K562 (cell line): ENCODE measurements around the gene SPECC1L.
"Not testable (repeated sequence)": the region's sequence is repeated elsewhere in the genome, so short reads cannot be mapped to it uniquely, and the experiment has no call there.

Experiments
- BRCA1 ChIP-seq, 2 experiments: fragments of 450-650 bp in 1 of 2; sonication (generic) in 1 of 2; formaldehyde crosslinking in 1 of 2; IDR thresholded peaks; 2 replicates each; pipeline versions ENCODE4 v1.5.0 to v1.6.1; 2017 to 2020; ENCODE audit warnings: mild to moderate bottlenecking in 1 of 2, missing genetic modification reagents in 1 of 2
- CHD2 ChIP-seq: IDR thresholded peaks from 2 replicates; pipeline ENCODE4 v1.6.1; 2011; ENCODE audit warnings: low read depth, low read length
- HIVEP1 ChIP-seq: fragments of 250-450 bp; sonication (Bioruptor Pico); IDR thresholded peaks from 2 replicates; pipeline ENCODE4 v1.4.0; 2020; ENCODE audit warnings: mild to moderate bottlenecking
- TAF1 ChIP-seq: IDR thresholded peaks from 2 replicates; pipeline ENCODE4 v1.6.1; 2011; ENCODE audit warnings: mild to moderate bottlenecking, low read length, moderate library complexity; ENCODE audit not compliant: insufficient read depth, control insufficient read depth, severe bottlenecking; ENCODE audit errors: extremely low read depth
- ZNF184 ChIP-seq: sonication (generic); formaldehyde crosslinking; IDR thresholded peaks from 2 replicates; pipeline ENCODE4 v1.5.0; 2020; ENCODE audit warnings: missing genetic modification reagents
- ZNF311 ChIP-seq: fragments of 250-450 bp; sonication (Bioruptor Pico); IDR thresholded peaks from 2 replicates; pipeline ENCODE4 v1.4.0; 2020; ENCODE audit warnings: mild to moderate bottlenecking, moderate library complexity
- TF ChIP-seq, protein P1 (sequence below), 3 experiments: IDR thresholded peaks in 2 of 3; conservative IDR thresholded peaks in 1 of 3; 2 replicates each; pipeline ENCODE4 v1.5.1; 2011 to 2012; ENCODE audit warnings: low read length in 3 of 3, mild to moderate bottlenecking in 3 of 3, control low read depth in 2 of 3, improper control_type of control experiment in 1 of 3, inconsistent platforms in 1 of 3, low read depth in 1 of 3, mixed read lengths in 1 of 3, moderate library complexity in 1 of 3; ENCODE audit not compliant: insufficient read depth in 2 of 3
- TF ChIP-seq, protein P2 (sequence below): sonication (generic); formaldehyde crosslinking; IDR thresholded peaks from 2 replicates; pipeline ENCODE4 v1.9.0; 2022; ENCODE audit warnings: mild to moderate bottlenecking, missing genetic modification reagents

DNA sequence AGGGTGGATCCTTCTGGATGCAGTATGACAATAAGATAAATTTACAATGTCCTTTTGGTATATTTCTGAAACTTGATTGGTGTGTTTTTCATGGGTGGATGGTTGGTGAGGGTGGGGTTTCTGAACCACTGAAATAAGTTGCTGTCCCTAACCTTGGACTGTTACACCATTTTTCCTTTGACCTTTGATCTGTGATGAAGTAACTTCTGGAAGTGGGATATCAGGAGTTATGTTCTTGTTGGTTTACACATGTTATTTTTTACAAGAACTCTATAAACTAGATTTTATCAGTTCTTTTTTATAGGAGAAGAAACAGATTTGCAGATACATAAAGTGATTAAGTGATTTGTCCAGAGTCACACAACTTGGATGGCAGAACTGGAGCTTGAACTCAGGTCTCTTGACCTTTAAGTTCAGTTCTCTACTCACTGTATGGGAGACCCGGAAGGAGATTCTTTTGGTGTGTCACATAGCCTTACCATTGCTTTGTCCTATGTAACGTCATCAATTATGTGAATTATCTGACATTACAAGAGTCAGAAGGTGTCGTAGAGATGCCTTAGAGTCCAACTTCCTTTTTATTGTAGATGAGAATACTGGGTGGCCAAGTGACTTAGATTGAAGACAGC lies 21.7 kb downstream of the SPECC1L start:
- TF ChIP-seq, protein P1, sequence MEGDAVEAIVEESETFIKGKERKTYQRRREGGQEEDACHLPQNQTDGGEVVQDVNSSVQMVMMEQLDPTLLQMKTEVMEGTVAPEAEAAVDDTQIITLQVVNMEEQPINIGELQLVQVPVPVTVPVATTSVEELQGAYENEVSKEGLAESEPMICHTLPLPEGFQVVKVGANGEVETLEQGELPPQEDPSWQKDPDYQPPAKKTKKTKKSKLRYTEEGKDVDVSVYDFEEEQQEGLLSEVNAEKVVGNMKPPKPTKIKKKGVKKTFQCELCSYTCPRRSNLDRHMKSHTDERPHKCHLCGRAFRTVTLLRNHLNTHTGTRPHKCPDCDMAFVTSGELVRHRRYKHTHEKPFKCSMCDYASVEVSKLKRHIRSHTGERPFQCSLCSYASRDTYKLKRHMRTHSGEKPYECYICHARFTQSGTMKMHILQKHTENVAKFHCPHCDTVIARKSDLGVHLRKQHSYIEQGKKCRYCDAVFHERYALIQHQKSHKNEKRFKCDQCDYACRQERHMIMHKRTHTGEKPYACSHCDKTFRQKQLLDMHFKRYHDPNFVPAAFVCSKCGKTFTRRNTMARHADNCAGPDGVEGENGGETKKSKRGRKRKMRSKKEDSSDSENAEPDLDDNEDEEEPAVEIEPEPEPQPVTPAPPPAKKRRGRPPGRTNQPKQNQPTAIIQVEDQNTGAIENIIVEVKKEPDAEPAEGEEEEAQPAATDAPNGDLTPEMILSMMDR (IDR thresholded peaks at IDR 0.05 in 2 of 3, conservative IDR thresholded peaks at IDR 0.05 in 1 of 3; ENCODE audit: insufficient read depth in 2 of 3, low read depth in 1 of 3, low read length in 3 of 3) = not testable (repeated sequence)
- not testable (repeated sequence) for TF ChIP-seq ZNF184 (CRISPR knock-in tag); CHD2; BRCA1 (IDR thresholded peaks at IDR 0.05); BRCA1 (CRISPR knock-in tag; IDR thresholded peaks at IDR 0.05); HIVEP1 (CRISPR knock-in tag); TAF1; ZNF311 (CRISPR knock-in tag)
- TF ChIP-seq, protein P2, sequence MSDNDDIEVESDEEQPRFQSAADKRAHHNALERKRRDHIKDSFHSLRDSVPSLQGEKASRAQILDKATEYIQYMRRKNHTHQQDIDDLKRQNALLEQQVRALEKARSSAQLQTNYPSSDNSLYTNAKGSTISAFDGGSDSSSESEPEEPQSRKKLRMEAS (CRISPR knock-in tag) = not testable (repeated sequence)
